NAMALWA (cell line): Measurements from ENCODE around the gene LYZL6.
"Not testable (repeated sequence)": the region's sequence is repeated elsewhere in the genome, so short reads cannot be mapped to it uniquely, and the experiment has no call there.

Experiments used
- DNase-seq: peaks from one replicate; pipeline ENCODE4 v3.0.0-alpha.2; 2015; ENCODE audit warnings: low spot score

The LYZL6 gene

DNA sequence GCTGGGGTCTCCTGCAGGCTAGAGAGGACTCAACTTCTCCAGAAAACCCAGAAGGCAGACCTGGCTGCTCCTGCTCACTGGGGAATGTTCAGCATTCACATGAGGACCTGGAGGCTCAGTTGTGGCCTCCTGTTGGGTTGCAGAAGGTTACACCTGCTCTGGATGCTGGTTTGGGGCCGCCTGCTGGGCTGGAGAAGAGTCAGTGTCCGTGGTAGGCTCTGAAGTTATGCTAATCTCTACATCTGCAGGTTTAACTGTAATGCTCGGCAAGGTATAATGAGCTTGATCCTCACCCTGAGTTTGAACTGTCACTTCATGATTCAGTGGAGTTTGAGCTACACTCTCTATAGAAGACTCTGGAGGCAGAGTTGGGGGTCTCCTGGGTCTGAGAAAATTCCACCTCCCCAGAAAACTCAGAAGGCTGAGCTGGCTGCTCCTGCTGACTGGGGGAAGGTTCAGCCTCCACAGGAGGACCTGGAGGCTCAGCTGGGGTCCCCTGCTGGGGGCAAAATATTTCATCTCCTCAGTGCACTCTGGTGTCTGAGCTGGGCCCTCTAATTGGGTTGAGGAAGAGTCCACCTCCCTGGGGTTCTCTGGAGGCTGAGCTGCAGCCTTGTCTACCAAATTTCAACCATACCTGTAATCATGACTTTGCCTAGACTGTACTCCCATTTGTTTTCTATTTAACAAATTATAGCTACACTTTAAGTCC, 36.4 kb downstream of the LYZL6 start:
- no peak for DNase-seq

DNA sequence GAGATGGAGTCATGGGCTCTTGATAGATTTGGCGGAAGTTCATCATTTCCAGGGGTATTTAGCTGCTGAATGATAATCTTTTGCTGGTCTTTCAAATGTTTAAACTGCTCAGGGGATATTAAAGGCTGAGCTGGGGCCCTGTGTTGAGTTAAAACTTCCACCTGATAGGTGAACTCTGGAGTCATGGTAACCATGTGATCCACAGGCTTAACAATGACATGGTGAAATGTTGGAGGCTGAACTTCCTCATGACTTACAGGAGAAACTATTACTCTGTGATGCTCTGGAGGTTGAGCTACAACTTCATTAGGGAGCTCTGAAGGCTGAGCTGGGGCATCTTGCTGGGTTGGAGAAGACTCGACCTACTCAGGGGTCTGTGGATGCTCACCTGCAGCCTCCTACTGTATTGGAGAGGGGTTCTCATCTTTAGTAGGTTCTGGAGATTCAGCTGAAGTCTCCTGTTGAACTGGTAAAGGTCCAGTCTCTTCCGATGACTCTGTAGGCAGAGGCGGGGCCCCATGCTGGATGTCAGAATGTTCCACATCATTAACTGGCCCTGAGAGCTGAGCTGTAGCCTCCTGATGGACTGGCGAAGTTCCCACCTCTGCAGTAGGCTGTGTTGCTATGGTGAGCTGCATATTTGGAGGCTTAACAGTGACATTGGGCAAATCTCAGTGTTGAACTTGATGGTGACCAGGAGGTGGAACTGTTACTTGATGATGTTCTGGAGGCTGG, 37.2 kb downstream of the LYZL6 start:
- no peak for DNase-seq

DNA sequence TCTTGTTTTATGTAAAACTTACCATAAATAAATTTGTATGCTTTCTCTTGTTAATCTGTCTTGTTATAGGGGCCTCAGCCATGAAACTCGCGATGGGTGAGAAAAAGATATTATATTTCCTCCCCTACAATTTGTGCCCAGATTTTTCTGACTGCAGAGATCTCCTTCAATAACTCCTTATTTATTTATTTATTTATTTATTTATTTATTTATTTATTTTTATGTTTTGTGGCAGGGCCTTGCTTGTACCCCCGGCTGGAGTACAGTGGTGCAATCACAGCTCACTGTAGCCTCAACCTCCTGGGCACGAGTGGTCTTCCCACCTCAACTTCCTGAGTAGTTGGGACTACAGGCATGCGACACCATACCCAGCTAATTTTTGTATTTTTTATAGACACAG, 40.1 kb downstream of the LYZL6 start:
- DNase-seq, result no peak

- DNase-seq, result no peak
Observed at GRCh38 chr17:35901631-35902175, 41.8 kb downstream of the LYZL6 start.

- DNase-seq, result no peak
Observed at GRCh38 chr17:35900708-35901480, 42.6 kb downstream of the LYZL6 start.

DNA sequence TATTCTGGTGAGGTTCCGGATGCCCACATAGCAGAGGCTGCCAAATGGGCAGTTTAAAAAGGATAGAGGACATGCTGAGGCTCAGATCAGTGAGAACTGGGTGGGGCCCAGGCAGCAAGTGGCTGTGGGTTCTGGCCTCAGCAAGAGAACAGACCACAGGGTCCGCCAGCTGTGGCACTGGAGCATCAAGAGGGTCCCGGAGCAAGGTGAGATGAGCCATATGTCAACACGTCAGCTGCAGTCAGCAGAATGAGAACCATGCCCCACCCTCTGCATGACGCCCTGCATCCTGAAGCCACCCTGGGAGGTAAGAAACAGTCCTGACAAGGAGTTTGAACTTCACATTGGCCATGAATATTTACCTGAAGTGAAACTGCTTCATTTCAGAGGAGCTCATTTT, 43.2 kb downstream of the LYZL6 start:
- no peak for DNase-seq

GRCh38 chr17:35898283-35899070, 45.0 kb downstream of the LYZL6 start:
- DNase-seq, result no peak

- not testable (repeated sequence) for DNase-seq
Observed at GRCh38 chr17:35897772-35898171, 45.7 kb downstream of the LYZL6 start.

GRCh38 chr17:35895636-35896587, 47.6 kb downstream of the LYZL6 start:
- DNase-seq, result no peak

GRCh38 chr17:35894206-35894605, 49.3 kb downstream of the LYZL6 start:
- DNase-seq, result no peak

DNA sequence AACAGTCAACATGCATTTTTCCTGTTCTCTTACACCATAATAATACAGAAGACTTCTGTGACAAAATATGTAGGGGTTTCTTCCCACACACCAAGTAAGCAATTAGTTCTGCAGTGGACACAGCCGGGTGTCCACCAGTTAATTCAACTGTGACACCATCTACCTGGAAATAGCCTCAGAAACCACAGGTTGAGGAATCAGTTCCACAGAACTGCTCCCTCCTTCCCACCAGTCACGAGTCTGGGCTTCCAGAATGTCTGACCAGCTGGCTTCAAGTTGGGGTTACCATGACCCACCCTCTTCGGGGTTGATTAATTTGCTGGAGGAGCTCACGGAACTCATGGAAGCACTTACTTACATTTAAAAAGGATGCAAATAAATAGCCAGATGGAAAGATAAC, 49.8 kb downstream of the LYZL6 start:
- DNase-seq, result no peak

DNA sequence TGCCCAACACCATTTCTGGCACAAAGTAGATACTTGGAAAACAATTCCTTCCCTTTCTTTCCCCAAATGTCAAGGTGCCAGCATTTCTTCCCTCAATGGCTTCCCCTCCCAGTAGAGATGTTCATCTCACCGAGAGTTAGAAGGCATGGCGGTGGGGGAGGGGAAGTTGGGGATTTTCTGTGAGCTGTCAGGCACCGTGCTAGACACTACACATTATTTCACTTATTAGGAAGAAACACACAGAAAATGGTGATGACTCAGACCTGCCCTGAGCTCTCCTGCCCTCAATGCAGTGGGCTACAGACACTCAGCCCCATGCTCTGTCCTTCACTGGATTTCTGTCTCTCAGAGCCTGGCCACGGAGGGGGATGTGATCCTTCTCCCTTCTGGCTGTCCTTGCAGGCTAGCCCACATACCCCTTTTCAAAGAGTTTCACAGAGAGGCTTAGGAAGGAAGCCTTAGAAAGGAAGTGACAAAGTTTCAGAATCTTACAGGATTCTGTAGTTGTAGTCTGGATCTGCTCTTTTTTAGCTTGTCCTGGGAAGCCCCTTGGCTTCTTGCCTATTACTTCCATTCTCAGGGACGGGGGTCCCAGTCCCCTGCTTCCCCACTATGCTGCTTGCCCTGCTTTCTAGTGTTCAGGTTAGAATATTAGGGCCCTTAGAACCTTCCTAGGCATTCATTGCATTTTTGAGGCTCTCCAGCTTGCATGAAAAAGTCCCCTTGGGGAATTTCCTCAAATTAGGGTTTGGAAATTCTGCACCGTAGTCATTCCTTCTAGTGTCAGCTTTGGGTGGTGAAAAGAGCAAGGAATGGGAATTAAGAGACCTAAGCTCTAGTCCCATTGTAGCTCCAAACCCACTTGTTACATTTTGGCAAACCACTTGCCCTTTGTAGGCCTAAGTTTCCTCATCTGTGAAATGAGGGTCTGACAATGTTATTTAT, 51.1 kb downstream of the LYZL6 start:
- DNase-seq, result no peak

GRCh38 chr17:35891269-35891668, 52.2 kb downstream of the LYZL6 start:
- no peak for DNase-seq

DNA sequence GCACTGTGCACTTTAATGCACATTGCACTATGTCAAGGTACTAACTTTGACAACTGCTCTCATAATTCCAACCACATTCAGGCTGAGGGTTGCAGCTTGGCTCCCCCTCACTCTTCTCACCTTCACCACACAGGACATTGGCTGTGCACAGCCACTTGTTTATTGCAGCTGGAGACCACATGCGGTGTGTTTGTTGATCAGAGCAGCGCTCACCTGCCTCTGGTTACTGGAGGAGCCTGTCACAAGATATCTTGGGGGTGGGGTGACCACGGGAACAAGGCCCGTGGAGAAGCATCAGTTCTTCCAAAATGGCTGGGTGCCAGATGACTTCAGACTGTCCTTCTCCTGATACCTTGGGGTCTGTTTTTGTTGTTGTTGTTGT, 52.7 kb downstream of the LYZL6 start:
- DNase-seq, result no peak

DNA sequence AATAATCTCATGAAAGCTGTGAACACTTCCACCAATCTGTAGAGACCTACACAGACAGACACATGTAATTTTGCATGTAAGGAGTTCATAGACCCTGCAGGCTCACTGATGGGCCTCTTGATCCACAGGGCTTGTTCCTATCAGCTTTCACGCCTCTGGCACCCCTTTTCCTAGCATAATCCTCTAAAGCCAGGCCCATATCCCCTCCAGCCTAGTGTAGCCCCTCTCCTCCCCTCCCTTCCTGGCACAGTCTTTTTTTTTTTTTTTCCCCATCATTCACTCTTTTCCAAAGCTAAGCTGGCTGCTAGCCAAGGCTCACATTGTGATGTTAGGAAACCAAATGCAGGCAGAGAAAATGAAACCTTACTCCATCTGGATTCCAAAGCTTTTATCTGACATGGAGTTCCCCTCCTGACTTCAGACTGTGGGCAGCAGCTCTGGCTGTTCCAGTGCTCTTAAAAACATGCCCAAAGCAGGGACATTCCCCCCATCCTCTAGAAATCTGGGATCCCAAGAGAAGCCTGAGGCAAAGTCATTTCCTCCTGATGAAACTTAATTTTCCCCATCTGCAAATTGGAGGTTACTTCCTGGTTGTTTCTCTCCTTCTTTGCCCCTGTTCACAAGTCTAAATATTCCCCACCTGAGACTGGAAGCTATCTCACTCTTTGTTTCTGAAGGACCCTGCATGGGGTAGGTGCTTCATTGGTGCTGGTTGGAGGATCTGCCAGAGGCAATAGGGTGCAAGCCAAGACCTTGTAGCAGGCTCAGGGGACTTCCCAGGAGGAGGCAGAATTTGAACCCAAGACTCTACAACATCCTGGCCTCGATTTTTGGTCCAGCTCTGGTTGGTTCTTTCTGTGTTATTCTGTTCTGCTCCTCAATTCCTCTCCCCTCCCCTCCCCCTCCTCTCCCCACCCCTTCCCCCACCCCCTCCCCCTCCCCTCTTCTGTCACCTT, 53.4 kb downstream of the LYZL6 start:
- DNase-seq, result no peak

- DNase-seq, result no peak
Observed at GRCh38 chr17:35889241-35889640, 54.3 kb downstream of the LYZL6 start.
